Peyer's patch (tissue), 4 donors: ENCODE results near the gene CORO2A. TPM values are rescaled to one million over a fixed set of nuclear protein-coding genes. Genes with fewer than 3 reads are reported as not detected.

Experiments
- DNase-seq, 3 donors: peaks; one replicate each; pipeline ENCODE4 v3.0.0-alpha.2; 2017 to 2019
- H3K27ac ChIP-seq, 4 donors: fragments of 200-600 bp; sonication (generic); one replicate each; pipeline ENCODE4 v1.5.1; 2016 to 2019
- H3K27me3 ChIP-seq, 2 donors: fragments of 200-600 bp; sonication (generic); one replicate each; pipeline ENCODE4 v1.5.1; 2019
- H3K36me3 ChIP-seq, 3 donors: fragments of 200-600 bp; sonication (generic); one replicate each; pipeline ENCODE4 v1.5.1; 2016 to 2019
- H3K4me1 ChIP-seq, 4 donors: fragments of 200-600 bp; sonication (generic); one replicate each; pipeline ENCODE4 v1.5.1; 2016 to 2019
- H3K4me3 ChIP-seq, 4 donors: fragments of 200-600 bp; sonication (generic); 1 replicate in 3 of 4; 2 replicates in 1 of 4; pipeline ENCODE4 v1.5.1; 2016 to 2019; ENCODE audit warnings: mild to moderate bottlenecking in 1 of 4
- H3K9me3 ChIP-seq, 4 donors: fragments of 200-600 bp; sonication (generic); one replicate each; pipeline ENCODE4 v1.5.1; 2016 to 2019; ENCODE audit warnings: mild to moderate bottlenecking in 1 of 4
- CTCF ChIP-seq, 6 experiments: fragments of 450-650 bp in 4 of 6; fragments of 200-600 bp in 2 of 6; sonication (generic) in 1 of 6; IDR thresholded peaks; one replicate each; pipeline ENCODE4 v1.5.1; 2017 to 2019; ENCODE audit warnings: antibody characterized with exemption in 6 of 6, mild to moderate bottlenecking in 3 of 6, moderate library complexity in 1 of 6
- POLR2A ChIP-seq, 2 donors: fragments of 450-650 bp; IDR thresholded peaks; one replicate each; pipeline ENCODE4 v1.5.1; 2017; ENCODE audit warnings: antibody characterized with exemption in 2 of 2, mild to moderate bottlenecking in 2 of 2, moderate library complexity in 2 of 2
- total RNA-seq, 4 donors: library from RNA; depleted of rRNA; stranded (reverse); fragments of >200 nt; gene quantifications; one replicate each; pipeline ENCODE4 v1.1.0, GENCODE V29; 2016

The CORO2A gene
- total RNA-seq, 4 donors from 2014 or later, result 15.7 to 99.6 (median 91.9) TPM

- Histone ChIP-seq H3K27ac (peak overlapping the region in 3 of 4 donors; percentile 39 to 89 (median 79)), H3K27me3 (no peaks in the 10 kb centered on the region), H3K36me3 (no peaks in the 10 kb centered on the region), H3K9me3 (no peaks in the 10 kb centered on the region), H3K4me1 (peaks cover 0 to 29% (median 2%) of the 10 kb centered on the region in 4 donors), H3K4me3 (no peak overlapping the region)
- no peak for TF ChIP-seq CTCF (IDR thresholded peaks at IDR 0.05)
- TF ChIP-seq POLR2A (IDR thresholded peaks at IDR 0.05), result no peak
- peak in 1 of 3 donors; percentile 66 for DNase-seq
Observed at GRCh38 chr9:98182069-98182820, 10.2 kb downstream of the CORO2A start.

DNA sequence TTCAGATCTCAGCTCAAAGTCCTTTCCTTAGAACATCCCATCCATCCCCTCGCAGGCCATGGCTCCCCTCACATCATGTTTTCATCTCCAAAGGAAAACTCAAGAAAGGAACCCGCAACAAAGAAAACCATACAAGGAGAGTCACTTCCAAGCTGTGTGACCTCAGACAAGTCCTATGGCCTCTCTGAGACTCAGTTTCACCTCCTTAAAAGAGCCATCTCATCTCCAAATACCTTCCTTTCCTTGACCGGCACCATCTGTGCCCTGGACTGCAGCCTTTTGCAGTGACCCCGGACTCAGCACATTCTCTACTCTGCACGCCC is 10.7 kb downstream of the CORO2A start:
- Histone ChIP-seq H3K4me3 (no peak overlapping the region), H3K27ac (peak overlapping the region in 1 of 4 donors; percentile 89), H3K4me1 (peaks cover 0 to 33% (median 2%) of the 10 kb centered on the region in 4 donors), H3K9me3 (no peaks in the 10 kb centered on the region), H3K36me3 (no peaks in the 10 kb centered on the region), H3K27me3 (no peaks in the 10 kb centered on the region)
- TF ChIP-seq CTCF (IDR thresholded peaks at IDR 0.05) (no peak), POLR2A (IDR thresholded peaks at IDR 0.05) (no peak)
- DNase-seq, result no peak

DNA sequence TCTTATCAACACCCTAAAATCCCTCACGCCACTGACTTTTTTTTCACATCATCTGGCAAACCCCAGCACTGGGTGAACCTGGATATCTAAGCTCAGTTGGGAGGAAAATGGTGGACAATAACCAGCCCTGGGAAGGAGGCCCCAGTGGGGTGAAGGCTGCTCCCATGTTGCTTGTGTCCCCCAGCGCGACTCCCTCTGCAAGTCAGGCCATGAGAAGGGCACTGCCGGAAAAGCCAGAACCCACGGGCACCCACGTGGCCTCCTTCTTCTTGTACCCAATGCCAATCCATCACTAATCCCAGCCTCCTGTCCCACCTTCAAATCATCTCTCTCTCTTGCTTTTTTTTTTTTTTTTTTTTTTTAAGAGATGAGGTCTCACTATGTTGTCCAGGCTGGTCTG is 11.4 kb downstream of the CORO2A start:
- H3K4me3 ChIP-seq, result no peak overlapping the region
- H3K9me3 ChIP-seq, result no peaks in the 10 kb centered on the region
- peaks cover 0 to 38% (median 2%) of the 10 kb centered on the region in 4 donors for H3K4me1 ChIP-seq
- peak overlapping the region in 1 of 4 donors; percentile 14 for H3K27ac ChIP-seq
- TF ChIP-seq CTCF (IDR thresholded peaks at IDR 0.05), result no peak
- no peak for TF ChIP-seq POLR2A (IDR thresholded peaks at IDR 0.05)
- no peaks in the 10 kb centered on the region for H3K36me3 ChIP-seq
- no peak for DNase-seq
- no peaks in the 10 kb centered on the region for H3K27me3 ChIP-seq

GRCh38 chr9:98178874-98179850 is 13.3 kb downstream of the CORO2A start:
- Histone ChIP-seq H3K9me3 (no peaks in the 10 kb centered on the region), H3K27me3 (no peaks in the 10 kb centered on the region), H3K4me3 (no peak overlapping the region), H3K27ac (no peak overlapping the region), H3K36me3 (no peaks in the 10 kb centered on the region), H3K4me1 (peaks cover 0 to 46% (median 2%) of the 10 kb centered on the region in 4 donors)
- TF ChIP-seq POLR2A (IDR thresholded peaks at IDR 0.05), result no peak
- no peak for TF ChIP-seq CTCF (IDR thresholded peaks at IDR 0.05)
- peak in 1 of 3 donors; percentile 1 for DNase-seq

DNA sequence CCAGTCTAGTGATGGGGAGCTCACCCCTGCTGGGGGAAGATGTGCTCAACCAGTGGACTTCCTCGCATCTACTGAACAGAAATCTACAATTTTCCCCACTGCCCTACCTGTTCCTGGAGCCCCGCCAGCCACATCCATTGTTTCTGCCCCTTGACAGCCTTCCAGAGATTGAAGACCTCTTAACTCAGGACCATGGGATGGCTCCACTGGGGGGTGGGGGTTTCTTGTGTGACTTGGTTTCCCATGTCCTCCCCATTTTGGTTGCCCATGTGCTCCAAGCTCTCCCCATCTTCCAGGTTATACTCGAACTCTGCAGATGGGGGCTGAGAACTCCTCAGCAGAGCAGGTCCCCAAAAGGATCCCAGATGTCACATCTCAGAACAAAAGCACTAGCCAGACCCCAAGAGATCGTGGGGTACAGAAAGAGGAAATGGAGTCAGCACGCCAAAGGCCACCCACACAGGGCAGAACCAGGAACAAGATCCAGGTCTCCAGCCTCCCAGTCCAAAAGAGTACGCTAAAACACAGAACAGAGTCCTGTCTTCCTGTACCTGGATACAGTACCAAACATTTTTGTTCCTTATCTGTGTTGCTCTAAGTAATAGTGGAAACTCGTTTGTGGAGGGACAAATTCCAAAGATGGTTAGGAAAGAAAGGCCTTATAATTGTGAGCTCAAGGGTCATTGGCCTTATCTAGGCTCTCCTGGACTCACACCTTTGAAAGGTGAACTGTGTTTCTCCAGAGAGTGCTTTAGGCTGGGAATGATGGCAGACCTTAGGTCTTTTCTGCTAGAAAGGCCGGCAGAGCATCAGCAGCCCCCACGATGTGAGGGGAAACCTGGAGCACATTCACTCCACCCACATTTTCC is 15.8 kb downstream of the CORO2A start:
- Histone ChIP-seq H3K27me3 (no peaks in the 10 kb centered on the region), H3K36me3 (no peaks in the 10 kb centered on the region), H3K27ac (peak overlapping the region in 3 of 4 donors; percentile 44 to 88 (median 46)), H3K9me3 (no peaks in the 10 kb centered on the region), H3K4me3 (no peak overlapping the region), H3K4me1 (peaks cover 0 to 58% (median 2%) of the 10 kb centered on the region in 4 donors)
- peak in 2 of 3 donors; percentile 50 to 54 for DNase-seq
- peak in 1 of 2 donors; percentile 14 for TF ChIP-seq POLR2A (IDR thresholded peaks at IDR 0.05)
- no peak for TF ChIP-seq CTCF (IDR thresholded peaks at IDR 0.05)
